HepG2 (cell line): ENCODE data around the gene RERE. TPM values are rescaled to one million over a fixed set of nuclear protein-coding genes. Genes with fewer than 3 reads are reported as not detected.
A peak's percentile ranks its signal among the peaks of the same experiment; 100 is the strongest.

Source experiments
- ARID2 ChIP-seq: sonication (generic); formaldehyde crosslinking; IDR thresholded peaks from 2 replicates; pipeline ENCODE4 v1.8.1; 2022; ENCODE audit warnings: mild to moderate bottlenecking, missing genetic modification reagents, borderline replicate concordance
- ASH2L ChIP-seq: fragments of 300-600, 200-600 bp; sonication (generic); IDR thresholded peaks from 2 replicates; pipeline ENCODE4 v1.7.0; 2017; ENCODE audit warnings: low read depth, mild to moderate bottlenecking, moderate library complexity, mixed read lengths, low read length; ENCODE audit not compliant: insufficient read length
- FOSL2 ChIP-seq: sonication (generic); formaldehyde crosslinking; IDR thresholded peaks from 2 replicates; pipeline ENCODE4 v1.4.0; 2020; ENCODE audit warnings: missing genetic modification reagents
- GATAD2A ChIP-seq: IDR thresholded peaks from 2 replicates; pipeline ENCODE4 v1.6.1; 2016
- HES4 ChIP-seq: sonication (generic); formaldehyde crosslinking; IDR thresholded peaks from 2 replicates; pipeline ENCODE4 v1.9.0; 2021; ENCODE audit warnings: mild to moderate bottlenecking, missing genetic modification reagents, borderline replicate concordance
- KDM1A ChIP-seq: IDR thresholded peaks from 2 replicates; pipeline ENCODE4 v1.6.1; 2016; ENCODE audit warnings: missing compliant biosample characterization
- KLF13 ChIP-seq: sonication (generic); formaldehyde crosslinking; IDR thresholded peaks from 2 replicates; pipeline ENCODE4 v1.4.0; 2020; ENCODE audit warnings: mild to moderate bottlenecking, missing genetic modification reagents
- MTF1 ChIP-seq: sonication (generic); formaldehyde crosslinking; IDR thresholded peaks from 2 replicates; pipeline ENCODE4 v1.5.0; 2020; ENCODE audit warnings: missing genetic modification reagents
- RAD51 ChIP-seq: fragments of 450-650 bp; IDR thresholded peaks from 2 replicates; pipeline ENCODE4 v1.6.1; 2016; ENCODE audit warnings: borderline replicate concordance
- RBFOX2 ChIP-seq: fragments of 200-400 bp; formaldehyde crosslinking; IDR thresholded peaks from 2 replicates; pipeline ENCODE4 v1.6.1; 2017; ENCODE audit warnings: low read depth, mild to moderate bottlenecking, low read length
- TMF1 ChIP-seq: sonication (generic); formaldehyde crosslinking; IDR thresholded peaks from 2 replicates; pipeline ENCODE4 v1.8.1; 2022; ENCODE audit warnings: low read depth, missing genetic modification reagents
- ZFYVE20 ChIP-seq: sonication (generic); formaldehyde crosslinking; IDR thresholded peaks from 2 replicates; pipeline ENCODE4 v1.8.0; 2023; ENCODE audit warnings: low read depth, mild to moderate bottlenecking, moderate library complexity, missing genetic modification reagents, borderline replicate concordance
- ZNF350 ChIP-seq: sonication (generic); formaldehyde crosslinking; IDR thresholded peaks from 2 replicates; pipeline ENCODE4 v1.4.0; 2020; ENCODE audit warnings: mild to moderate bottlenecking, low read depth, missing genetic modification reagents, borderline replicate concordance
- ZNF512 ChIP-seq: sonication (generic); formaldehyde crosslinking; IDR thresholded peaks from 2 replicates; pipeline ENCODE4 v1.4.0; 2020; ENCODE audit warnings: mild to moderate bottlenecking, missing genetic modification reagents
- polyA plus RNA-seq, 8 experiments: library from polyadenylated mRNA; depleted of rRNA in 3 of 8; stranded (reverse) in 7 of 8; unstranded in 1 of 8; fragments of >200 nt; fragmentation: Illumina TruSeq in 4 of 8; extraction: Trizol in 4 of 8; gene quantifications; 2 replicates each; pipeline versions ENCODE4 v1.2.1 to v1.2.3, GENCODE V29; 2011 to 2016; ENCODE audit warnings: low read depth in 4 of 8, missing spikeins in 1 of 8, mixed read lengths in 1 of 8; ENCODE audit not compliant: insufficient read depth in 1 of 8
- total RNA-seq, 5 experiments: library from RNA; depleted of rRNA; stranded (reverse); fragments of >200 nt; fragmentation: Illumina TruSeq; extraction: Trizol; gene quantifications; 2 replicates each; pipeline ENCODE4 v1.2.3, GENCODE V29; 2016; ENCODE audit warnings: low read depth in 1 of 5
- TF ChIP-seq, protein P1 (sequence below): sonication (generic); formaldehyde crosslinking; IDR thresholded peaks from 2 replicates; pipeline ENCODE4 v1.9.0; 2021; ENCODE audit warnings: mild to moderate bottlenecking, missing genetic modification reagents
- TF ChIP-seq, protein P2 (sequence below): sonication (generic); formaldehyde crosslinking; IDR thresholded peaks from 2 replicates; pipeline ENCODE4 v1.4.0; 2020; ENCODE audit warnings: missing genetic modification reagents
- TF ChIP-seq, protein P3 (sequence below): IDR thresholded peaks from 2 replicates; pipeline ENCODE4 v1.6.1; 2016

Gene RERE
- total and polyA plus RNA-seq, 2 of the 13 experiments (the other 11 are each of a cell fraction or from before 2014, with no cell fraction given): 18.3 to 21.9 TPM

DNA sequence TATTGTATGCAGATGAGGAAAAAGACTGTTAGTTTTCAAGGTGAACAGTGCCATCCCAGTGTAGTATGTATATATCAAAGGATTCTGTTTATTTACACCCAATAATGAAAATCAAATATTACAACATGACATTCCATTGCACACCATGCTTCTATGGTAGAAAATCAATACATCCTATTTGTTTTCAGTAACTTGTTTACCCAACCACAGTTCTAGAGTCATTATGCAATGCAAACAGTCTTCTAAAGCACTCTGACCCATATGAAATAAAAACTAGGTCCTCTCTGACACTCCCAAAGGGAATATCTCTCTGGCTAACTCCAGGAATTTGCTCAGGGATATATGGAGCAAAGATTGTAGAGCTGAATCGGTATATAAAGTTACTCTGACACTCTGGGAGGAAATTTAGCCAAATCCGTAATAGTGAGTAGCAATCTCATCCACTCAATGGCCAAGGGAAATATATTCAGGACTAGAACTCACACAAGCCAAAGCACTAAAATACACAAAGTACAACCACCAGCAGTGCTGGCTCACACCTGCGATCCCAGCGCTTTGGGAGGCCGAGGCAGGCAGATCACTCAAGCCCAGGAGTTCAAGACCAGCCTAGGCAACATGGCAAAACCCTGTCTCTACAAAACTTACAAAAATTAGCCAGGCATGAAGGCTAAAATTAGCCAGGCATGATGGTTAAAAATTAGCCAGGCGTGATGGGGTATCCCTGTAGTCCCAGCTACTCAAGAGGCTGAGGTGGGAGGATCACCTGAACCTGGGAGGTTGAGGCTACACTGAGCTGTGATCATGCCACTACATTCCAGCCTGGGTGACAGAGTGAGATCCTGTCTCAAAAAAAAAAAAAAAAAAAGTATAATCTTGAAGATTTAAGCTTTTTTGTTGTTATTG is 75.2 kb downstream of the RERE start (continued):
- TF ChIP-seq ZNF350 (no peak; the same call in 1 of the 2 replicates), ZFYVE20 (no peak), RAD51 (no peak), TMF1 (CRISPR knock-in tag) (0 out of 2 replicates have a peak, but pooled peaks have one; percentile 46), GATAD2A (CRISPR knock-in tag) (peak; percentile 100), ZNF512 (CRISPR knock-in tag) (no peak), FOSL2 (CRISPR knock-in tag) (peak; percentile 56), MTF1 (CRISPR knock-in tag) (no peak), RBFOX2 (no peak), KDM1A (CRISPR knock-in tag) (peak; percentile 89; the same call in 1 of the 2 replicates), ARID2 (peak; percentile 76; the same call in 1 of the 2 replicates), KLF13 (CRISPR knock-in tag) (no peak), ASH2L (peak; percentile 91), HES4 (CRISPR knock-in tag) (no peak)
- TF ChIP-seq, protein P1, sequence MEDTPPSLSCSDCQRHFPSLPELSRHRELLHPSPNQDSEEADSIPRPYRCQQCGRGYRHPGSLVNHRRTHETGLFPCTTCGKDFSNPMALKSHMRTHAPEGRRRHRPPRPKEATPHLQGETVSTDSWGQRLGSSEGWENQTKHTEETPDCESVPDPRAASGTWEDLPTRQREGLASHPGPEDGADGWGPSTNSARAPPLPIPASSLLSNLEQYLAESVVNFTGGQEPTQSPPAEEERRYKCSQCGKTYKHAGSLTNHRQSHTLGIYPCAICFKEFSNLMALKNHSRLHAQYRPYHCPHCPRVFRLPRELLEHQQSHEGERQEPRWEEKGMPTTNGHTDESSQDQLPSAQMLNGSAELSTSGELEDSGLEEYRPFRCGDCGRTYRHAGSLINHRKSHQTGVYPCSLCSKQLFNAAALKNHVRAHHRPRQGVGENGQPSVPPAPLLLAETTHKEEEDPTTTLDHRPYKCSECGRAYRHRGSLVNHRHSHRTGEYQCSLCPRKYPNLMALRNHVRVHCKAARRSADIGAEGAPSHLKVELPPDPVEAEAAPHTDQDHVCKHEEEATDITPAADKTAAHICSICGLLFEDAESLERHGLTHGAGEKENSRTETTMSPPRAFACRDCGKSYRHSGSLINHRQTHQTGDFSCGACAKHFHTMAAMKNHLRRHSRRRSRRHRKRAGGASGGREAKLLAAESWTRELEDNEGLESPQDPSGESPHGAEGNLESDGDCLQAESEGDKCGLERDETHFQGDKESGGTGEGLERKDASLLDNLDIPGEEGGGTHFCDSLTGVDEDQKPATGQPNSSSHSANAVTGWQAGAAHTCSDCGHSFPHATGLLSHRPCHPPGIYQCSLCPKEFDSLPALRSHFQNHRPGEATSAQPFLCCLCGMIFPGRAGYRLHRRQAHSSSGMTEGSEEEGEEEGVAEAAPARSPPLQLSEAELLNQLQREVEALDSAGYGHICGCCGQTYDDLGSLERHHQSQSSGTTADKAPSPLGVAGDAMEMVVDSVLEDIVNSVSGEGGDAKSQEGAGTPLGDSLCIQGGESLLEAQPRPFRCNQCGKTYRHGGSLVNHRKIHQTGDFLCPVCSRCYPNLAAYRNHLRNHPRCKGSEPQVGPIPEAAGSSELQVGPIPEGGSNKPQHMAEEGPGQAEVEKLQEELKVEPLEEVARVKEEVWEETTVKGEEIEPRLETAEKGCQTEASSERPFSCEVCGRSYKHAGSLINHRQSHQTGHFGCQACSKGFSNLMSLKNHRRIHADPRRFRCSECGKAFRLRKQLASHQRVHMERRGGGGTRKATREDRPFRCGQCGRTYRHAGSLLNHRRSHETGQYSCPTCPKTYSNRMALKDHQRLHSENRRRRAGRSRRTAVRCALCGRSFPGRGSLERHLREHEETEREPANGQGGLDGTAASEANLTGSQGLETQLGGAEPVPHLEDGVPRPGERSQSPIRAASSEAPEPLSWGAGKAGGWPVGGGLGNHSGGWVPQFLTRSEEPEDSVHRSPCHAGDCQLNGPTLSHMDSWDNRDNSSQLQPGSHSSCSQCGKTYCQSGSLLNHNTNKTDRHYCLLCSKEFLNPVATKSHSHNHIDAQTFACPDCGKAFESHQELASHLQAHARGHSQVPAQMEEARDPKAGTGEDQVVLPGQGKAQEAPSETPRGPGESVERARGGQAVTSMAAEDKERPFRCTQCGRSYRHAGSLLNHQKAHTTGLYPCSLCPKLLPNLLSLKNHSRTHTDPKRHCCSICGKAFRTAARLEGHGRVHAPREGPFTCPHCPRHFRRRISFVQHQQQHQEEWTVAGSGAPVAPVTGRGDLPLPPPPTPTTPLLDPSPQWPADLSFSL (CRISPR knock-in tag): 0 out of 2 replicates have a peak, but pooled peaks have one; percentile 12
- TF ChIP-seq, protein P2, sequence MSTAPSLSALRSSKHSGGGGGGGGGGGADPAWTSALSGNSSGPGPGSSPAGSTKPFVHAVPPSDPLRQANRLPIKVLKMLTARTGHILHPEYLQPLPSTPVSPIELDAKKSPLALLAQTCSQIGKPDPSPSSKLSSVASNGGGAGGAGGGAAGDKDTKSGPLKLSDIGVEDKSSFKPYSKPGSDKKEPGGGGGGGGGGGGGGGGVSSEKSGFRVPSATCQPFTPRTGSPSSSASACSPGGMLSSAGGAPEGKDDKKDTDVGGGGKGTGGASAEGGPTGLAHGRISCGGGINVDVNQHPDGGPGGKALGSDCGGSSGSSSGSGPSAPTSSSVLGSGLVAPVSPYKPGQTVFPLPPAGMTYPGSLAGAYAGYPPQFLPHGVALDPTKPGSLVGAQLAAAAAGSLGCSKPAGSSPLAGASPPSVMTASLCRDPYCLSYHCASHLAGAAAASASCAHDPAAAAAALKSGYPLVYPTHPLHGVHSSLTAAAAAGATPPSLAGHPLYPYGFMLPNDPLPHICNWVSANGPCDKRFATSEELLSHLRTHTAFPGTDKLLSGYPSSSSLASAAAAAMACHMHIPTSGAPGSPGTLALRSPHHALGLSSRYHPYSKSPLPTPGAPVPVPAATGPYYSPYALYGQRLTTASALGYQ (CRISPR knock-in tag): peak; percentile 100
- TF ChIP-seq, protein P3, sequence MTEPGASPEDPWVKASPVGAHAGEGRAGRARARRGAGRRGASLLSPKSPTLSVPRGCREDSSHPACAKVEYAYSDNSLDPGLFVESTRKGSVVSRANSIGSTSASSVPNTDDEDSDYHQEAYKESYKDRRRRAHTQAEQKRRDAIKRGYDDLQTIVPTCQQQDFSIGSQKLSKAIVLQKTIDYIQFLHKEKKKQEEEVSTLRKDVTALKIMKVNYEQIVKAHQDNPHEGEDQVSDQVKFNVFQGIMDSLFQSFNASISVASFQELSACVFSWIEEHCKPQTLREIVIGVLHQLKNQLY (CRISPR knock-in tag): peak; percentile 95
